LNCaP clone FGC (cell line): ENCODE data around the gene MYO1F.

Experiments used
- DNase-seq: peaks from one replicate; pipeline ENCODE4 v3.0.0-alpha.2; 2011; ENCODE audit warnings: low read depth
- H3K4me3 ChIP-seq: 2 replicates; pipeline ENCODE4 v1.5.1; 2011; ENCODE audit warnings: mild to moderate bottlenecking, low read depth, low read length, control low read depth
- CTCF ChIP-seq: IDR thresholded peaks from 2 replicates; pipeline ENCODE4 v1.5.1; 2012; ENCODE audit warnings: mild to moderate bottlenecking; ENCODE audit not compliant: control insufficient read depth, insufficient read depth; ENCODE audit errors: extremely low read depth

Gene MYO1F

GRCh38 chr19:8473648-8474476 lies 103.4 kb downstream of the MYO1F start:
- no peak for DNase-seq
- no peak for TF ChIP-seq CTCF
- no peak overlapping the region for H3K4me3 ChIP-seq
